ENCODE measurements around the gene F5. TPM values are rescaled to one million over a fixed set of nuclear protein-coding genes. Genes with fewer than 3 reads are reported as not detected.

Gene F5
- polyA plus RNA-seq, 4 donors: under 0.01 to 2.5 (median 0.36) TPM; not detected in 1

DNA sequence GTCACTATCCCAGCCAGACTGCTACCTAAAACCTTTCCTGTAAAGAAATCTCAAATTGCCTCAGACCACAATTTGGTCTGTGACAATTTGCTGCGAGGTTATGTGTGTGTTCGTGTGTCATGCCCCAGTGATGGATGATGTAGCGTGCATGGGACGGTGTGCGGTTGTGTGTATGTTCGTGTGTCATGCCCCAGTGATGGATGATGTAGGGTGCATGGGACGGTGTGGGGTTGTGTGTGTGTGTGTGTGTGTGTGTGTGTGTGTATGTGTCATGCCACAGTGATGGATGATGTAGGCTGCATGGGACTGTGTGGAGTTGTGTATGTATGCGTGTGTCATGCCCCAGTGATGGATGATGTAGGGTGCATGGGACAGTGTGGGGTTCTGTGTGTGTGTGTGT, 34.3 kb upstream of the F5 start:
- WGBS, 3 donors: 84 to 92% (median 92%) methylated on average over 8 of the region's 8 CpGs
- FAIRE-seq: no peak
- DNase-seq: no peak

DNA sequence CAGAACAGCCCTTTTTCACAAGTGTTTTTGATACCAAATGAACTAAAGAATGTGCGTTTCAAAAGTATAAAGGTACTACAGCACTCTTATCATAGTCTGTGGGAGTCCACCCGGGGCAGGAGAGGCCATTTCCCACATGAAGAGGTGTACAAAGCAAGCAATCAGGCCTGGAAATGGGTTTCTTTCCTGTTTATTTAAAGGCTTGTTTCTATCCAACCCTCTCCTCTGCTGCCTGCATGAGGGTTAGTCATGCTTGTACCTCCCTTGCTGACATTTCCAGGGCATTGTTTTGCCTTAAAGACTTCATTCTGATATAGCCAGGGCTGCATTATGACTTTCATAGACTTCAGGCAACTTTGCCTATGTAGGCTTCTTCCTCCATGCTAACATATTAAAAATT, 32.1 kb upstream of the F5 start:
- WGBS, 3 donors: 65 to 69% (median 68%) methylated on average over 2 of the region's 2 CpGs

More for the DNA sequence above, 34.3 kb upstream of the F5 start:
- no peaks in the 10 kb centered on the region for H3K9me3 ChIP-seq (ENCODE audit: control insufficient read depth in 2 of 2, insufficient read depth in 1 of 2, low read depth in 1 of 2, low read length in 1 of 2)
- H3K4me3 ChIP-seq (ENCODE audit: low read depth in 1 of 3, low read length in 3 of 3): no peak overlapping the region
- no peaks in the 10 kb centered on the region for H3K27me3 ChIP-seq (ENCODE audit: control insufficient read depth in 3 of 3, insufficient read depth in 3 of 3, low read length in 3 of 3)
- no peaks in the 10 kb centered on the region for H3K4me1 ChIP-seq (ENCODE audit: control insufficient read depth in 3 of 3, insufficient read depth in 2 of 3, low read depth in 1 of 3, low read length in 2 of 3)
- no peaks in the 10 kb centered on the region for H3K36me3 ChIP-seq (ENCODE audit: control insufficient read depth in 3 of 3, insufficient read depth in 2 of 3, low read depth in 1 of 3, low read length in 3 of 3)
- H3K27ac ChIP-seq (ENCODE audit: low read depth in 1 of 3, low read length in 2 of 3): no peak overlapping the region

DNA sequence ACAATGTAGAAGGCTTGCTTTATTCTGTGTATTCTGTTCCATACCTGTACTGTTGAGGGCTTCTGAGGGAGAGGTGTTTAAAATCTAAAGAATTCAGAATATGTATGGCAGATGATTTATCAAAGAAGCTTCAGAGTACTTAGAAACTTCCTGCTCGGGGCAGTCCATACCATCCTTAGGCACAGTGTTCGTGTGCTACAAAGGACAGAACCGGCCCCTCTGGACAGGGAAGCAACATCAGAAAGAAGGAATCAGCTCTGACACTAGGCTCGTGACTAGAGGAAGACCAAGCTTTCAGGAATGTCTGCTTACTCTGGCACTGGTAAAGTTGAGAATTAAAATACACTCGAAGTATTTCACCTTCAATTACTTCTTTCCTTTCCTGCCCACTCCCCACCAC, 29.5 kb upstream of the F5 start:
- Histone ChIP-seq H3K9me3 (ENCODE audit: control insufficient read depth in 2 of 2, insufficient read depth in 1 of 2, low read depth in 1 of 2, low read length in 1 of 2) (no peaks in the 10 kb centered on the region), H3K4me3 (ENCODE audit: low read depth in 1 of 3, low read length in 3 of 3) (no peak overlapping the region), H3K4me1 (ENCODE audit: control insufficient read depth in 3 of 3, insufficient read depth in 2 of 3, low read depth in 1 of 3, low read length in 2 of 3) (no peaks in the 10 kb centered on the region), H3K36me3 (ENCODE audit: control insufficient read depth in 3 of 3, insufficient read depth in 2 of 3, low read depth in 1 of 3, low read length in 3 of 3) (no peaks in the 10 kb centered on the region), H3K27me3 (ENCODE audit: control insufficient read depth in 3 of 3, insufficient read depth in 3 of 3, low read length in 3 of 3) (peaks cover 0 to 3% (median 0%) of the 10 kb centered on the region in 3 donors), H3K27ac (ENCODE audit: low read depth in 1 of 3, low read length in 2 of 3) (no peak overlapping the region)
- FAIRE-seq (no peak), DNase-seq (no peak)
- 56 to 65% (median 58%) methylated on average over 5 of the region's 5 CpGs for WGBS, 3 donors

More for the DNA sequence above, 32.1 kb upstream of the F5 start:
- FAIRE-seq (no peak), DNase-seq (no peak)
- no peaks in the 10 kb centered on the region for H3K4me1 ChIP-seq (ENCODE audit: control insufficient read depth in 3 of 3, insufficient read depth in 2 of 3, low read depth in 1 of 3, low read length in 2 of 3)
- H3K27me3 ChIP-seq (ENCODE audit: control insufficient read depth in 3 of 3, insufficient read depth in 3 of 3, low read length in 3 of 3): no peaks in the 10 kb centered on the region
- no peaks in the 10 kb centered on the region for H3K9me3 ChIP-seq (ENCODE audit: control insufficient read depth in 2 of 2, insufficient read depth in 1 of 2, low read depth in 1 of 2, low read length in 1 of 2)
- H3K36me3 ChIP-seq (ENCODE audit: control insufficient read depth in 3 of 3, insufficient read depth in 2 of 3, low read depth in 1 of 3, low read length in 3 of 3): no peaks in the 10 kb centered on the region
- no peak overlapping the region for H3K4me3 ChIP-seq (ENCODE audit: low read depth in 1 of 3, low read length in 3 of 3)
- no peak overlapping the region for H3K27ac ChIP-seq (ENCODE audit: low read depth in 1 of 3, low read length in 2 of 3)

DNA sequence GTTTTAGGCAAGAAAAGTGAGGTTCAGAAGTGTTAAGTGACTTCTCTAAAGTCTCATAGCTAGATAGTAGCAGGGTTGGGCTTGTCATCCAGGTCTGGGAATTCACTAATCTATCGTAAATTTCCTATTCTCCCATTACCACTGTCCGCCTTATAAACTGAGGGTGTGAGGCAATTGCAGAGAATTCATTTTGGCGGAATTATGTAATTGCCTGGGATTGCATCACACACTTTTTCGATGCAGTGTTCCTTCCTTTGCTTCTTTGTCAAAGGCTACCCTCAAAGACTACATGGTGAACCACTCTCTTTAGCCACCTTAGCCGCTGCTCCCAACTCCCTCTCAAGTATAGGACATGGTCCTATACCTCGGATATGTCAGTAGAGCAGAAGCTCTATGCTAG, 24.6 kb upstream of the F5 start:
- Histone ChIP-seq H3K27me3 (ENCODE audit: control insufficient read depth in 3 of 3, insufficient read depth in 3 of 3, low read length in 3 of 3) (peaks cover 0 to 7% (median 0%) of the 10 kb centered on the region in 3 donors), H3K27ac (ENCODE audit: low read depth in 1 of 3, low read length in 2 of 3) (no peak overlapping the region), H3K9me3 (ENCODE audit: control insufficient read depth in 2 of 2, insufficient read depth in 1 of 2, low read depth in 1 of 2, low read length in 1 of 2) (no peaks in the 10 kb centered on the region), H3K4me3 (ENCODE audit: low read depth in 1 of 3, low read length in 3 of 3) (no peak overlapping the region), H3K36me3 (ENCODE audit: control insufficient read depth in 3 of 3, insufficient read depth in 2 of 3, low read depth in 1 of 3, low read length in 3 of 3) (no peaks in the 10 kb centered on the region), H3K4me1 (ENCODE audit: control insufficient read depth in 3 of 3, insufficient read depth in 2 of 3, low read depth in 1 of 3, low read length in 2 of 3) (no peaks in the 10 kb centered on the region)
- FAIRE-seq (no peak), DNase-seq (no peak)
- 69 to 80% (median 77%) methylated on average over 6 of the region's 6 CpGs for WGBS, 3 donors

DNA sequence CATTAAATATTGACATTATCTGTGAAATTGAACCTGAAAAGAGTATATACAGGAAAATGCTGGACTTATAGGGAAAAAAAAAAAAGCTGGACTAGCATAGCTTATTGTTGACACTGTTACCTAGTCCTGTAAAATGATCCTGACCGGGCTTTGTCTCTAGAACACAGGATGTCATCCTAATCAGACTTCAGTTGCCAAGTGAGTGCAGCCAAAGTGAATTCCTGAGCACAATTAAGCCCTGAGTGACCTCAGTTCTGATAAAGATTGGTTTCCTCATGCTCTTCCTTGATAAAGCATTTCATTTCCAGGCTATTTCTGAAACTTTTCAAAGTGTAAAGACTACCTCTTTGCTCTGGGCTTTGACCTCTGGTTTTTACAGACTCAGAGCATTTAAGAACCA, 23.8 kb upstream of the F5 start:
- Histone ChIP-seq H3K27ac (ENCODE audit: low read depth in 1 of 3, low read length in 2 of 3) (no peak overlapping the region), H3K4me3 (ENCODE audit: low read depth in 1 of 3, low read length in 3 of 3) (no peak overlapping the region), H3K4me1 (ENCODE audit: control insufficient read depth in 3 of 3, insufficient read depth in 2 of 3, low read depth in 1 of 3, low read length in 2 of 3) (no peaks in the 10 kb centered on the region), H3K9me3 (ENCODE audit: control insufficient read depth in 2 of 2, insufficient read depth in 1 of 2, low read depth in 1 of 2, low read length in 1 of 2) (no peaks in the 10 kb centered on the region), H3K27me3 (ENCODE audit: control insufficient read depth in 3 of 3, insufficient read depth in 3 of 3, low read length in 3 of 3) (peaks cover 0 to 7% (median 1%) of the 10 kb centered on the region in 3 donors), H3K36me3 (ENCODE audit: control insufficient read depth in 3 of 3, insufficient read depth in 2 of 3, low read depth in 1 of 3, low read length in 3 of 3) (no peaks in the 10 kb centered on the region)
- DNase-seq (no peak), FAIRE-seq (no peak)
- 16 to 37% (median 19%) methylated on average over 1 of the region's 1 CpG for WGBS, 3 donors

DNA sequence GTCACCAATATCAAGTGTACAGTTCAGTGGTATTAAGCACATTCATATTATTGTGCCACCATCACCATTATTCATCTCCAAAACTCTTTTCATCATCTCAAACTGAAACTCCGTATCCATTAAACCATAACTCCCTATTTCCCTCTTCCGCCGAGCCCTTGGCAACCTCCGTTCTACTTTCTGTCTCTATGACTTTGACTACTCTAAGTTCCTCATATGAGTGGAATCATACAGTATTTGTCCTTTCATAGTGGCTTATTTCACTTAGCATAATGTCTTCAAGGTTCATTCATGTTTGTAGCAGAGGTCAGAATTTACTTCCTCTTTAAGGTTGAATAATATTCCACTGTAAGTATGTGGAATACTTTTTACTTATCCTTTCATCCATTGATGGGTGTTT, 21.9 kb upstream of the F5 start:
- 84 to 95% (median 88%) methylated on average over 4 of the region's 4 CpGs for WGBS, 3 donors
- DNase-seq: no peak
- H3K36me3 ChIP-seq (ENCODE audit: control insufficient read depth in 3 of 3, insufficient read depth in 2 of 3, low read depth in 1 of 3, low read length in 3 of 3): no peaks in the 10 kb centered on the region

DNA sequence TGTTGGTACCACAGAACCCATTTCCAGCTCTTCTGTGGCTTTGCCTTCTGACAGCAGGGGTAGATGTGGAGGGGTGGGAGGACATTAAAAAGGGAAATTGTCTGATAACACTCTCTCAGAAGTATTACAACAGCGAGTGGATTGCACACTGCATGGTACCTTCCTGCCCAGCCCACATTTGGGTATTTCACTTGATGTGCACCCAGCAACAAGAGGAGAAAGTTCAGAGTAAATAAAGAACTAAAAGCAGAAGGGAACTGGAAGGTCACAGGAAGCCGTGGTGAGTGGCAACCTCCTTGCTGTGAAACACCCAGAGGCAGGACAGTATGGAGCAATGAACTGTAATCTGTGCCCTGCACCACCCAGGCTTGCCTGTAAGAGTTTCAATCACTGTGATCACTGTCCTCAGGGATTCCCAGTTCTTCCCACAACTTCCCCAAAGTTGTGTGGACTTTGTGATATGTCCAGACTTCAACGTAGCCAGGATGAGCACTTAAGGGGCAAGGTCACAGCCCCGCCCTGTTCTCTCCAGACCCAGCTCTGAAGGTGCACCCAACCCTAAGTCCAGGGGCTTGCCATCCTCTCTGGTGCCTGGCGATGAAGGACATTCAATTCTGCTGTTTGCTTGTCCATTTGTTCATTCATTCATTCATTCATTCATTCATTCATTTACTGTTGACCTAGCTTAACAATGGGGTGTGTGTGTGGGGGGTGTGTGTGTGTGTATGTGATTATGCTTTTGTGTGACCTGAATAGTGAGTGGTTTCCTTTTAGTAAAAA, 18.7 kb upstream of the F5 start:
- H3K27ac ChIP-seq (ENCODE audit: low read depth in 1 of 3, low read length in 2 of 3): no peak overlapping the region
- DNase-seq: no peak
- H3K9me3 ChIP-seq (ENCODE audit: control insufficient read depth in 2 of 2, insufficient read depth in 1 of 2, low read depth in 1 of 2, low read length in 1 of 2): no peaks in the 10 kb centered on the region
- no peak overlapping the region for H3K4me3 ChIP-seq (ENCODE audit: low read depth in 1 of 3, low read length in 3 of 3)
- no peaks in the 10 kb centered on the region for H3K36me3 ChIP-seq (ENCODE audit: control insufficient read depth in 3 of 3, insufficient read depth in 2 of 3, low read depth in 1 of 3, low read length in 3 of 3)
- FAIRE-seq: no peak
- peaks cover 0 to 4% (median 4%) of the 10 kb centered on the region in 3 donors for H3K27me3 ChIP-seq (ENCODE audit: control insufficient read depth in 3 of 3, insufficient read depth in 3 of 3, low read length in 3 of 3)
- H3K4me1 ChIP-seq (ENCODE audit: control insufficient read depth in 3 of 3, insufficient read depth in 2 of 3, low read depth in 1 of 3, low read length in 2 of 3): no peaks in the 10 kb centered on the region
- 40 to 52% (median 46%) methylated on average over 5 of the region's 5 CpGs for WGBS, 3 donors

More for the DNA sequence above, 21.9 kb upstream of the F5 start:
- Histone ChIP-seq H3K4me1 (ENCODE audit: control insufficient read depth in 3 of 3, insufficient read depth in 2 of 3, low read depth in 1 of 3, low read length in 2 of 3) (no peaks in the 10 kb centered on the region), H3K27ac (ENCODE audit: low read depth in 1 of 3, low read length in 2 of 3) (no peak overlapping the region), H3K27me3 (ENCODE audit: control insufficient read depth in 3 of 3, insufficient read depth in 3 of 3, low read length in 3 of 3) (peaks cover 0 to 7% (median 3%) of the 10 kb centered on the region in 3 donors), H3K4me3 (ENCODE audit: low read depth in 1 of 3, low read length in 3 of 3) (no peak overlapping the region), H3K9me3 (ENCODE audit: control insufficient read depth in 2 of 2, insufficient read depth in 1 of 2, low read depth in 1 of 2, low read length in 1 of 2) (no peaks in the 10 kb centered on the region)
- no peak for FAIRE-seq

DNA sequence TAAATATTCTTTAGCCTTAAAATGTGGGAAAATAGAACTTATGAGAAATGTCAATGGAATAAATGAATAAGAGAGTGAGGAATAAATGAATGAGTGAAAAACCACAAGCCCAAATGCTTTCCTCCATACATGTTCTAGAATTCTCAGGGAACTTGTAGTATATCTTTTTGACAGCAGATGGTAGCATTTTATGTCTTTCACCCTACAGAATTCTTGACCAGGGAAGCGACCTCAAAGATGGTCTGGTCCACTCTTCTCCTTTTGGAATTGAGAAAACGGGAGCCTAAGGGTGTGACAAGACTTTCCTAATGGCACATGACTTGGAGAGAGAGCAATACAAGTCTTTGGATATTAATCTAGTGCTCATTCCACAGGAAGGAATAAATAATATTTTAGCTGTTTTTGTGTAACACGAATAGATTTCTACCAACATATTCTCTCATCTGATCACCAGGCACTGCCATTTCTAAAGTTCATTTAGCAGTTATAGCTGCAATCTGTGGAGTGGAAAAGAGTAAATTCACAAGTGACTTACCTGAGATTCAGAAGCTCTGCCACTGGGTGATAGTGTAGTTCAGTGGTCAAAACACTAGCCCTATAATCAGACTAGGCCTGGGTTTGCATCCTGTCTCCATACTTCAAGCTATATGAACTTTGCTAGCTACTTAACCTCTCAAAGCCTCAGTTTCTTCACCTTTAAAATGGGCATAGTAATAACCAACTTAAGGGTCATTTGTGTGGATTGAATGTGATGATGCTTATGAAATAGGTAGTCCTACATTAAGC, 15.0 kb upstream of the F5 start:
- FAIRE-seq (no peak), DNase-seq (peak; percentile 9 to 11)
- Histone ChIP-seq H3K4me1 (ENCODE audit: control insufficient read depth in 3 of 3, insufficient read depth in 2 of 3, low read depth in 1 of 3, low read length in 2 of 3) (no peaks in the 10 kb centered on the region), H3K36me3 (ENCODE audit: control insufficient read depth in 3 of 3, insufficient read depth in 2 of 3, low read depth in 1 of 3, low read length in 3 of 3) (no peaks in the 10 kb centered on the region), H3K27ac (ENCODE audit: low read depth in 1 of 3, low read length in 2 of 3) (no peak overlapping the region), H3K9me3 (ENCODE audit: control insufficient read depth in 2 of 2, insufficient read depth in 1 of 2, low read depth in 1 of 2, low read length in 1 of 2) (no peaks in the 10 kb centered on the region), H3K27me3 (ENCODE audit: control insufficient read depth in 3 of 3, insufficient read depth in 3 of 3, low read length in 3 of 3) (peaks cover 0 to 10% (median 2%) of the 10 kb centered on the region in 3 donors), H3K4me3 (ENCODE audit: low read depth in 1 of 3, low read length in 3 of 3) (no peak overlapping the region)
- 31 to 33% (median 32%) methylated on average over 3 of the region's 3 CpGs for WGBS, 3 donors
